Kidney (tissue), 14 donors: ENCODE results near the gene FERMT3. TPM values are rescaled to one million over a fixed set of nuclear protein-coding genes. Genes with fewer than 3 reads are reported as not detected.

Source experiments
- DNase-seq, 5 donors: peaks; one replicate each; pipeline ENCODE4 v3.0.0-alpha.2; 2013 to 2020
- FAIRE-seq: peaks from 2 replicates; lab custom pipeline; 2012; peaks lifted over from hg19 to GRCh38; lab: Jason Lieb, UNC
- H3K27ac ChIP-seq, 2 donors: one replicate each; pipeline ENCODE4 v1.7.0; 2013; ENCODE audit warnings: low read depth in 2 of 2, low read length in 2 of 2, inconsistent platforms in 1 of 2
- H3K27me3 ChIP-seq: one replicate; pipeline ENCODE4 v1.7.1; 2013; ENCODE audit warnings: low read length, inconsistent platforms; ENCODE audit not compliant: control insufficient read depth, insufficient read depth
- H3K36me3 ChIP-seq, 3 donors: one replicate each; pipeline versions ENCODE4 v1.7.0 to v1.7.1; 2013; ENCODE audit warnings: low read length in 3 of 3, control low read depth in 1 of 3, inconsistent platforms in 1 of 3; ENCODE audit not compliant: insufficient read depth in 3 of 3, control insufficient read depth in 2 of 3
- H3K4me1 ChIP-seq, 3 donors: one replicate each; pipeline versions ENCODE4 v1.7.0 to v1.7.1; 2013; ENCODE audit warnings: low read length in 3 of 3, inconsistent platforms in 1 of 3, low read depth in 1 of 3; ENCODE audit not compliant: control insufficient read depth in 2 of 3, insufficient read depth in 2 of 3
- H3K4me3 ChIP-seq, 3 donors: one replicate each; pipeline versions ENCODE4 v1.7.0 to v1.8.1; 2013; ENCODE audit warnings: low read length in 3 of 3, control low read depth in 1 of 3, inconsistent platforms in 1 of 3
- H3K9ac ChIP-seq, 3 donors: one replicate each; pipeline versions ENCODE4 v1.7.0 to v1.7.1; 2013; ENCODE audit warnings: low read length in 3 of 3, control low read depth in 1 of 3, inconsistent platforms in 1 of 3
- H3K9me3 ChIP-seq, 3 donors: one replicate each; pipeline versions ENCODE4 v1.7.0 to v1.7.1; 2013; ENCODE audit warnings: low read length in 3 of 3, control low read depth in 1 of 3, inconsistent platforms in 1 of 3; ENCODE audit not compliant: control insufficient read depth in 2 of 3, insufficient read depth in 1 of 3
- CTCF ChIP-seq: IDR thresholded peaks from 3 replicates; pipeline ENCODE4 v1.5.1; 2012; ENCODE audit warnings: mild to moderate bottlenecking, moderate library complexity, borderline replicate concordance; ENCODE audit not compliant: insufficient read depth; ENCODE audit errors: extremely low read depth
- intact Hi-C: fragments of 100-400 bp; cut with DNase I; formaldehyde crosslinking; loops from one replicate; pipeline ENCODE4 v1.11.1; 2022
- polyA plus RNA-seq: library from polyadenylated mRNA; stranded (reverse); fragments of 350-450 nt; fragmentation: Illumina TruSeq; extraction: RNeasy Lipid Tissue Mini Kit (QIAGEN cat#74804); gene quantifications from one replicate; pipeline ENCODE4 v1.2.3, GENCODE V29; 2014; ENCODE audit warnings: low read depth, low replicate concordance; ENCODE audit not compliant: insufficient read depth
- total RNA-seq: library from RNA; stranded (reverse); fragmentation: NEBNext Ultra II Directional; extraction: Animal tissue kit (Norgen Biotek cat#: 25700); gene quantifications from one replicate; pipeline ENCODE4 v1.2.1, GENCODE V29; 2021
- donor health status: control.
- donor health status: control.
- donor health status: control.
- donor health status: control.
- donor health status: control.
- donor health status: DM: yes; HTN: yes; CAD: no.
- donor health status: Normal renal cell carcinoma (clear cell type).

The FERMT3 gene
- total and polyA plus RNA-seq, 2 donors from 2014 or later = 11.8 to 36.3 TPM

GRCh38 chr11:64208796-64209562 lies 2.5 kb downstream of the FERMT3 start:
- no peak for TF ChIP-seq CTCF
- Histone ChIP-seq H3K9ac (no peak overlapping the region), H3K27ac (peak overlapping the region; percentile 78 to 88), H3K36me3 (peaks cover 0 to 9% (median 2%) of the 10 kb centered on the region in 3 donors), H3K9me3 (no peaks in the 10 kb centered on the region), H3K27me3 (no peaks in the 10 kb centered on the region), H3K4me3 (no peak overlapping the region), H3K4me1 (peaks cover 0 to 5% (median 0%) of the 10 kb centered on the region in 3 donors)
- no peak for FAIRE-seq
- intact Hi-C loops = no loop called here
- peak in 1 of 5 donors; percentile 33 for DNase-seq

- H3K4me1 ChIP-seq = peaks cover 0 to 5% (median 0%) of the 10 kb centered on the region in 3 donors
- no peaks in the 10 kb centered on the region for H3K9me3 ChIP-seq
- H3K36me3 ChIP-seq = peaks cover 0 to 5% (median 0%) of the 10 kb centered on the region in 3 donors
- DNase-seq (no peak), FAIRE-seq (no peak)
- no peak overlapping the region for H3K27ac ChIP-seq
- no peak for TF ChIP-seq CTCF
- H3K9ac ChIP-seq = no peak overlapping the region
- no peaks in the 10 kb centered on the region for H3K27me3 ChIP-seq
- no peak overlapping the region for H3K4me3 ChIP-seq
- intact Hi-C loops = no loop called here
These were observed 3.0 kb downstream of the FERMT3 start for GRCh38 chr11:64209563-64209843.

- DNase-seq = peak in 1 of 5 donors; percentile 32
- Histone ChIP-seq H3K9me3 (no peaks in the 10 kb centered on the region), H3K27ac (no peak overlapping the region), H3K4me1 (peaks cover 0 to 5% (median 0%) of the 10 kb centered on the region in 3 donors), H3K36me3 (peaks cover 0 to 4% (median 0%) of the 10 kb centered on the region in 3 donors), H3K4me3 (no peak overlapping the region), H3K27me3 (no peaks in the 10 kb centered on the region), H3K9ac (no peak overlapping the region)
- no peak for FAIRE-seq
- TF ChIP-seq CTCF = no peak
- intact Hi-C loops = no loop called here
These were observed 3.9 kb downstream of the FERMT3 start for GRCh38 chr11:64210301-64211020.
